NB4 (cell line): ENCODE measurements around the gene SCN1B.

ENCODE experiments used
- POLR2A ChIP-seq: IDR thresholded peaks from 2 replicates; pipeline ENCODE4 v1.6.1; 2011; ENCODE audit warnings: mild to moderate bottlenecking; ENCODE audit not compliant: insufficient read length; ENCODE audit errors: extremely low read depth
- TF ChIP-seq, protein P1 (sequence below): IDR thresholded peaks from one replicate; pipeline ENCODE4 v1.5.1; 2012; ENCODE audit warnings: low read depth, low read length
- TF ChIP-seq, protein P2 (sequence below): IDR thresholded peaks from 2 replicates; pipeline ENCODE4 v1.6.1; 2011; ENCODE audit warnings: low read depth, low read length

DNA sequence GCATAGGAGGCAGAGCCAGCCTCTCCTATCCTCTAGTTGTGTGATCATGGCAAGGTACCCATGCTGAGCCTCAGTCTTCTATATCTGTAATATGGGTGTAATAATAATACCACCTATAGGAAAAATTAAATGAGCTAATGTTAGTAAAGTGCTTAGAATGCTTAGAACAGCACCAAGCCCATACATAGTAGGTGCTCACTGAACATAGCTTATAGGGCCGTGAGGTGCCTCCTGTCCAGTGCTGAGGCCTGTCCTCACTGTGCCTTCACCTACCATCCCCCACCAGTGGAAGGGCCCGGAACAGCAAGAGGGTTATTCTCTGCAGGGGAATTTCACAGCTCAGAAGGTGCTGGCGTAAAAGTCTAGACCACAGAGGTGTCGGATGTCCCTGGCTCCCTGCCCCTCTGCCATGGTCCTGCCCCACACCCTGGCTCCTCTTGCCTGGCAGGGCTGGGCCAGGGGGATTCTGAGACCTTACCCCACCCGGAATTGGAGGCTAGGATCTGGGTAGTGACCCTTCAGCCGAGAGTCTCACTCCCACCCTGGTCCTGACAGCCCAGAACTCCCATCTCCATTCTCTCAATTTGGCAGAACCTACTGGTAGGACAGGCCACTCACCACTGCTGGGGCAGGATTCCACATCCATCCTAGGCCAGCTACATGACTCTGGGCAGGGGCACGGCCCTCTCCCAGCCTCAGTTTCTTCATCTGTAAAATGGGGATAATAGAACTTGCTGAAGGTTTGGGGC lies 2.2 kb upstream of the SCN1B start:
- no peak for TF ChIP-seq POLR2A
- TF ChIP-seq, protein P1, sequence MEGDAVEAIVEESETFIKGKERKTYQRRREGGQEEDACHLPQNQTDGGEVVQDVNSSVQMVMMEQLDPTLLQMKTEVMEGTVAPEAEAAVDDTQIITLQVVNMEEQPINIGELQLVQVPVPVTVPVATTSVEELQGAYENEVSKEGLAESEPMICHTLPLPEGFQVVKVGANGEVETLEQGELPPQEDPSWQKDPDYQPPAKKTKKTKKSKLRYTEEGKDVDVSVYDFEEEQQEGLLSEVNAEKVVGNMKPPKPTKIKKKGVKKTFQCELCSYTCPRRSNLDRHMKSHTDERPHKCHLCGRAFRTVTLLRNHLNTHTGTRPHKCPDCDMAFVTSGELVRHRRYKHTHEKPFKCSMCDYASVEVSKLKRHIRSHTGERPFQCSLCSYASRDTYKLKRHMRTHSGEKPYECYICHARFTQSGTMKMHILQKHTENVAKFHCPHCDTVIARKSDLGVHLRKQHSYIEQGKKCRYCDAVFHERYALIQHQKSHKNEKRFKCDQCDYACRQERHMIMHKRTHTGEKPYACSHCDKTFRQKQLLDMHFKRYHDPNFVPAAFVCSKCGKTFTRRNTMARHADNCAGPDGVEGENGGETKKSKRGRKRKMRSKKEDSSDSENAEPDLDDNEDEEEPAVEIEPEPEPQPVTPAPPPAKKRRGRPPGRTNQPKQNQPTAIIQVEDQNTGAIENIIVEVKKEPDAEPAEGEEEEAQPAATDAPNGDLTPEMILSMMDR: no peak
- TF ChIP-seq, protein P2, sequence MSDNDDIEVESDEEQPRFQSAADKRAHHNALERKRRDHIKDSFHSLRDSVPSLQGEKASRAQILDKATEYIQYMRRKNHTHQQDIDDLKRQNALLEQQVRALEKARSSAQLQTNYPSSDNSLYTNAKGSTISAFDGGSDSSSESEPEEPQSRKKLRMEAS: no peak
